Astrocyte (in vitro differentiated cells and primary cell): ENCODE results near the gene ITPKB. TPM values are rescaled to one million over a fixed set of nuclear protein-coding genes. Genes with fewer than 3 reads are reported as not detected.

Source experiments
- DNase-seq: peaks from one replicate; pipeline ENCODE4 v3.0.0-alpha.2; 2010; ENCODE audit warnings: low read depth
- FAIRE-seq: peaks from 2 replicates; lab custom pipeline; 2011; peaks lifted over from hg19 to GRCh38; lab: Jason Lieb, UNC
- H2AFZ ChIP-seq: 2 replicates; pipeline ENCODE4 v1.6.0; 2012; ENCODE audit warnings: low read depth, low read length, inconsistent platforms
- H3K27ac ChIP-seq: 2 replicates; pipeline ENCODE4 v1.5.1; 2011; ENCODE audit warnings: low read depth, low read length, inconsistent platforms
- H3K27me3 ChIP-seq: 2 replicates; pipeline ENCODE4 v1.6.0; 2011; ENCODE audit warnings: low read length, inconsistent platforms; ENCODE audit not compliant: insufficient read depth
- H3K36me3 ChIP-seq: 2 replicates; pipeline ENCODE4 v1.5.1; 2011; ENCODE audit warnings: low read length, inconsistent platforms; ENCODE audit not compliant: insufficient read depth
- H3K4me1 ChIP-seq: 2 replicates; pipeline ENCODE4 v1.5.1; 2011; ENCODE audit warnings: low read length, inconsistent platforms; ENCODE audit not compliant: insufficient read depth
- H3K4me2 ChIP-seq: 2 replicates; pipeline ENCODE4 v1.6.0; 2012; ENCODE audit warnings: low read length, inconsistent platforms
- H3K4me3 ChIP-seq: 2 replicates; pipeline ENCODE4 v1.5.1; 2011; ENCODE audit warnings: low read depth, mild to moderate bottlenecking, low read length, inconsistent platforms; ENCODE audit not compliant: insufficient read depth
- H3K79me2 ChIP-seq: 2 replicates; pipeline ENCODE4 v1.6.0; 2012; ENCODE audit warnings: mild to moderate bottlenecking, low read length, inconsistent platforms; ENCODE audit not compliant: insufficient read depth
- H3K9ac ChIP-seq: 2 replicates; pipeline ENCODE4 v1.6.0; 2012; ENCODE audit warnings: mild to moderate bottlenecking, low read length, inconsistent platforms
- H3K9me3 ChIP-seq: 2 replicates; pipeline ENCODE4 v1.5.1; 2012; ENCODE audit warnings: low read depth, mild to moderate bottlenecking, low read length, inconsistent platforms; ENCODE audit not compliant: insufficient read depth
- H4K20me1 ChIP-seq: 2 replicates; pipeline ENCODE4 v1.6.0; 2012; ENCODE audit warnings: low read length, inconsistent platforms; ENCODE audit not compliant: insufficient read depth
- H3K27ac Mint-ChIP-seq: one replicate; pipeline ENCODE4 v1.8.0; 2021; ENCODE audit warnings: mild to moderate bottlenecking, mixed read lengths; ENCODE audit not compliant: unreplicated experiment
- H3K27me3 Mint-ChIP-seq: one replicate; pipeline ENCODE4 v1.8.0; 2021; ENCODE audit warnings: low read depth, mixed read lengths; ENCODE audit not compliant: unreplicated experiment
- H3K36me3 Mint-ChIP-seq: one replicate; pipeline ENCODE4 v1.8.0; 2021; ENCODE audit warnings: low read depth, mixed read lengths; ENCODE audit not compliant: unreplicated experiment
- H3K4me1 Mint-ChIP-seq: one replicate; pipeline ENCODE4 v1.8.0; 2021; ENCODE audit warnings: low read depth, mixed read lengths; ENCODE audit not compliant: unreplicated experiment
- H3K4me3 Mint-ChIP-seq: one replicate; pipeline ENCODE4 v1.8.0; 2021; ENCODE audit warnings: mild to moderate bottlenecking, moderate library complexity, mixed read lengths; ENCODE audit not compliant: unreplicated experiment
- H3K9me3 Mint-ChIP-seq: one replicate; pipeline ENCODE4 v1.8.0; 2021; ENCODE audit warnings: mild to moderate bottlenecking, mixed read lengths; ENCODE audit not compliant: unreplicated experiment
- CTCF ChIP-seq: IDR thresholded peaks from 2 replicates; pipeline ENCODE4 v1.5.1; 2011; ENCODE audit warnings: low read depth, mild to moderate bottlenecking, inconsistent platforms, low read length, moderate library complexity; ENCODE audit not compliant: insufficient read depth
- EZH2 ChIP-seq: IDR thresholded peaks from 2 replicates; pipeline ENCODE4 v1.6.1; 2012; ENCODE audit warnings: mild to moderate bottlenecking, low read length, inconsistent platforms; ENCODE audit not compliant: insufficient read depth
- total RNA-seq: library from RNA; stranded (reverse); gene quantifications from 2 replicates; pipeline ENCODE4 v1.2.1, GENCODE V29; 2021

The ITPKB gene
- total RNA-seq, 1 donor from 2014 or later, result 10.5 TPM

GRCh38 chr1:226648421-226648820 lies 90.7 kb downstream of the ITPKB start:
- no peak overlapping the region for H3K9ac ChIP-seq
- H3K27me3 ChIP-seq, result no peaks in the 10 kb centered on the region
- H3K79me2 ChIP-seq, result no peaks in the 10 kb centered on the region
- no peaks in the 10 kb centered on the region for H3K9me3 ChIP-seq
- H2AFZ ChIP-seq, result no peak overlapping the region
- DNase-seq (no peak), FAIRE-seq (no peak)
- no peak overlapping the region for H3K4me2 ChIP-seq
- peaks cover 2% of the 10 kb centered on the region for H4K20me1 ChIP-seq
- H3K4me3 Mint-ChIP-seq, result no peak overlapping the region
- H3K36me3 ChIP-seq, result no peaks in the 10 kb centered on the region
- H3K27ac Mint-ChIP-seq, result no peak overlapping the region
- TF ChIP-seq CTCF (no peak), EZH2 (no peak)
- no peak overlapping the region for H3K27ac ChIP-seq
- no peak overlapping the region for H3K4me3 ChIP-seq
- no peaks in the 10 kb centered on the region for H3K9me3 Mint-ChIP-seq
- peaks cover 19% of the 10 kb centered on the region for H3K4me1 Mint-ChIP-seq
- peaks cover 6% of the 10 kb centered on the region for H3K36me3 Mint-ChIP-seq
- peaks cover 25% of the 10 kb centered on the region for H3K4me1 ChIP-seq
- peaks cover 14% of the 10 kb centered on the region for H3K27me3 Mint-ChIP-seq

GRCh38 chr1:226647719-226648118 lies 91.4 kb downstream of the ITPKB start:
- H3K4me1 Mint-ChIP-seq, result peaks cover 25% of the 10 kb centered on the region
- H3K27ac ChIP-seq, result no peak overlapping the region
- no peaks in the 10 kb centered on the region for H3K27me3 ChIP-seq
- FAIRE-seq (no peak), DNase-seq (no peak)
- H4K20me1 ChIP-seq, result peaks cover 3% of the 10 kb centered on the region
- H3K36me3 ChIP-seq, result no peaks in the 10 kb centered on the region
- no peaks in the 10 kb centered on the region for H3K79me2 ChIP-seq
- H3K36me3 Mint-ChIP-seq, result peaks cover 6% of the 10 kb centered on the region
- peaks cover 31% of the 10 kb centered on the region for H3K4me1 ChIP-seq
- no peak overlapping the region for H3K27ac Mint-ChIP-seq
- no peak overlapping the region for H3K9ac ChIP-seq
- TF ChIP-seq CTCF (no peak), EZH2 (no peak)
- no peaks in the 10 kb centered on the region for H3K9me3 ChIP-seq
- H3K4me3 Mint-ChIP-seq, result no peak overlapping the region
- no peak overlapping the region for H3K4me3 ChIP-seq
- H3K27me3 Mint-ChIP-seq, result peaks cover 14% of the 10 kb centered on the region
- H2AFZ ChIP-seq, result no peak overlapping the region
- no peaks in the 10 kb centered on the region for H3K9me3 Mint-ChIP-seq
- no peak overlapping the region for H3K4me2 ChIP-seq

GRCh38 chr1:226646870-226647449 lies 92.1 kb downstream of the ITPKB start:
- no peak overlapping the region for H3K27ac Mint-ChIP-seq
- Histone ChIP-seq H4K20me1 (peaks cover 3% of the 10 kb centered on the region), H3K27ac (no peak overlapping the region), H3K9me3 (no peaks in the 10 kb centered on the region), H2AFZ (no peak overlapping the region), H3K79me2 (no peaks in the 10 kb centered on the region), H3K4me2 (no peak overlapping the region), H3K27me3 (no peaks in the 10 kb centered on the region), H3K9ac (no peak overlapping the region), H3K36me3 (no peaks in the 10 kb centered on the region), H3K4me3 (no peak overlapping the region), H3K4me1 (peaks cover 33% of the 10 kb centered on the region)
- FAIRE-seq, result no peak
- no peak overlapping the region for H3K4me3 Mint-ChIP-seq
- no peaks in the 10 kb centered on the region for H3K9me3 Mint-ChIP-seq
- H3K4me1 Mint-ChIP-seq, result peaks cover 26% of the 10 kb centered on the region
- TF ChIP-seq CTCF (no peak), EZH2 (no peak)
- peaks cover 14% of the 10 kb centered on the region for H3K27me3 Mint-ChIP-seq
- peaks cover 6% of the 10 kb centered on the region for H3K36me3 Mint-ChIP-seq
- no peak for DNase-seq
